PC-9 (cell line): ENCODE results near the gene CHST7.

Source experiments
- CTCF ChIP-seq: fragments of 200-600 bp; sonication (generic); conservative IDR thresholded peaks from 2 replicates; pipeline ENCODE4 v1.6.1; 2017; ENCODE audit warnings: mixed run types, antibody characterized with exemption, mild to moderate bottlenecking, moderate library complexity
- EZH2 ChIP-seq: fragments of 200-600 bp; sonication (generic); IDR thresholded peaks from 2 replicates; pipeline ENCODE4 v1.8.0; 2017; ENCODE audit warnings: antibody characterized with exemption, low read depth

GRCh38 chrX:46559062-46559461, 14.5 kb upstream of the CHST7 start:
- no peak for TF ChIP-seq CTCF
- no peak for TF ChIP-seq EZH2
